GM18858 (cell line): ENCODE measurements around the gene PFKL.
A peak's percentile ranks its signal among the peaks of the same experiment; 100 is the strongest.
"Not testable (repeated sequence)": the region's sequence is repeated elsewhere in the genome, so short reads cannot be mapped to it uniquely, and the experiment has no call there.

Source experiments
- ATAC-seq: cut with Tn5 transposase; IDR thresholded peaks from one replicate; pipeline ENCODE4 v1.9.1; 2021; ENCODE audit not compliant: unreplicated experiment

Gene PFKL

GRCh38 chr21:44293551-44294231 is 6.2 kb upstream of the PFKL start:
- ATAC-seq, result no peak

GRCh38 chr21:44294391-44295162 is 5.3 kb upstream of the PFKL start:
- no peak for ATAC-seq

DNA sequence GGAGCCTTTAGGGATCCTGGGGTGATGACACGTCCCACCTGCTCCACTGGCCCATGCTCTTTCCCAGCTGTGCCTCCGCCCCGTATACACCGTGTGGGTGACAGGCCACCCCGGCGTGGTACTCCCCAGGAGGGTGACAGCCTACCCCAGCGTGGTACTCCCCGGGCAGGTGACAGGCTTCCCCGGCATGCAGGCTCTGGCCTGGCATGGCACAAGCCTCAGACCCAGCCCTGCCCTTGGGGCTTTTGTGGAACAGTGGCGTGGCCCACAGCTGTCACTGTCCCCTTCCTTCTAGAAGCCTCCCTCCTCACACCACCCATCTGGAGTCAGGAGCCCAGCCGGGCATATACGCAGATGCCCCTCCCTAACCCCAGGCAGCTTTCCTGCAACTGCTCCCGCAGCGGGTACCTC is 4.7 kb upstream of the PFKL start:
- no peak for ATAC-seq

DNA sequence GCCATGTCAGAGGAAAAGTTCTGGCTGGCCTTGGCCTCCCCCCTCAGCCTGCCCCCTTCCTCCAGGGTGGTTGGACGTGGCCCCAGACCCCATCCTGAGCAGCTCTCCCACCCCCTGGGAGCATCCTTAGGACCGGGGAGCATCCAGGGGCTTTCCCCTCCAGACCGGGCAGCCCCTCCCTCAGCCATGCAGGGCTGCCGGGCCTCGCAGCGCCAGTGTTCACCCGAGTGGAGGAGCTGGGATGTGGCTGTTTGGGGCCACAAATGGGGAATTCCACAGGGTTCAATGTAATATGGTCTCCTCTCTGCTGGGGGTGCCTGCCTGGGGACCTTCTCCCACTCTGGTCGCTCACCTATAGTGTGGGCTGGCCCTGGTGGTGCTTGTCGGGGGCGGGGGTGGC is 4.2 kb upstream of the PFKL start:
- no peak for ATAC-seq

DNA sequence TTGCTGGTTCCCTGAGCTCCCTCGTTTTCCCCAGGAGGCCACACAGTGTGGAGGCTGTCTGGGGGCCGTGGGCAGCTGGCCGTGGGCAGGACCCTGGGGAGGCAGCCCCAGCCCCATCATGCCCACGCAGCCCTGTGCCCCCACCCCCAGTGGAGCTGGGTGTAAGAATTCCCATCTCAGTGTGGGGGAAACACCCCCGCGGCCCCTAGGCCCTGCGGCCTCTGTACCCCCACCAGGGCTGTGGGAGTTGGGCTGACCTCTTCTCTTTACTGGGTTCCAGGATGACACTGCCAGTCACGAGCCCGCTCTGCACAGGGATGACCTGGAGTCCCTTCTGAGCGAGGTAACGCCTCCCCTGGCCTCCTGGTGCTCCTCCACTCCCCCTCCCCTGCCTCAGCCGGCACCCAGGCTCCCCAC is 3.7 kb upstream of the PFKL start:
- no peak for ATAC-seq

DNA sequence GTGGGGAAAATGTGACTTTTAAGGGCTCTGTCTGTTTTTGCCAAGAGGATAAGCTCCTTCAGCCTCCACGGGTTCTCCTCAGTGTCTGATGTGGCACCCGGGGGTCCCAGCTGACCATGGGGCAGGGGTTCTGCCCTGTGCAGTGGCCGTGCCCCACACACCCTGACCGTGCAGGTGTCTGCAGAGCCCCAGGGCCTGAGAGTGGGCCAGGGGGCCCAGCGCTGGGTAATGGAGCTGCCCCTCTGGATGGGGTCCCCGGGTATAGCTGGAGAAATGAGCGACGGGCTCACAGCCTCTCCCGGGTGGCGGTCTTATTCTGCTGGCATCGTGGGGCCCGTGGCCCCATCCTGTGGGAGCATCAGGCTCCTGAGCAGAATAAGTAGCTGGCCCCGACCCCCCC is 2.9 kb upstream of the PFKL start:
- no peak for ATAC-seq

DNA sequence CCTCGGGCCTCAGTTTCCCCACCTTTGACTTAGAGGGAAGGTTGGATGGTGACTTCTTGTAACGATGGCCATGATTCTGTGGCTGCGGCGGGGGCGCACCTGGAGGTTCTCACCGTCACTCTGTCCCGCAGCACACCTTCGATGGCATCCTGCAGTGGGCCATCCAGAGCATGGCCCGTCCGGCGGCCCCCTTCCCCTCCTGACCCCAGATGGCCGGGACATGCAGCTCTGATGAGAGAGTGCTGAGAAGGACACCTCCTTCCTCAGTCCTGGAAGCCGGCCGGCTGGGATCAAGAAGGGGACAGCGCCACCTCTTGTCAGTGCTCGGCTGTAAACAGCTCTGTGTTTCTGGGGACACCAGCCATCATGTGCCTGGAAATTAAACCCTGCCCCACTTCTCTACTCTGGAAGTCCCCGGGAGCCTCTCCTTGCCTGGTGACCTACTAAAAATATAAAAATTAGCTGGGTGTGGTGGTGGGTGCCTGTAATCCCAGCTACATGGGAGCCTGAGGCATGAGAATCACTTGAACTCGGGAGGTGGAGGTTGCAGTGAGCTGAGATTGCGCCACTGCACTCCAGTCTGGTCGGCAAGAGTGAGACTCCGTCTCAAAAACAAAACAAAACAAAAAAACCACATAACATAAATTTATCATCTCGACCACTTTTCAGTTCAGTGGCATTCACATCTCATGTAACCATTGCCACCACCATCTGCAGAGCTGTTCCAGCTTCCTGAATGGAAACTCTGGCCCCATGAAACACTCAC is 2.1 kb upstream of the PFKL start:
- ATAC-seq, result no peak

GRCh38 chr21:44298301-44298700 is 1.6 kb upstream of the PFKL start:
- ATAC-seq, result no peak

DNA sequence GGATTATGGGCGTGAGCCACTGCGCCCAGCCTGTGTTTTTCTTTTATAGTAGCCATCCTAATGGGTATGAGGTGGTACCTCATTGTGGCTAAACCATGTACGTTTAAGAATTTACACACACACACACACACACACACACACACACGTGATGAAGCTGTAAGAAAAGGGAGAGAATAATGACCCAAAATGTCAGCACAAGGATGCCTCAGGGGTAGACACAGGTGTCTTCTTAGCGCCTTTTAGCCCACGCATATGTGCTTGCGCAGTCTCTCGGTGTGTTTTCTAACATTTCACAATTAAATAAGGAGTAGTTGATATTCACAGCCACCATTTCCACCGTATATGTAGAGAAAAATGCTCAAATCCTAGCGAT is 782 bp upstream of the PFKL start:
- no peak for ATAC-seq

GRCh38 chr21:44300262-44300959 is 558 bp downstream of the PFKL start:
- ATAC-seq, result peak; percentile 22

DNA sequence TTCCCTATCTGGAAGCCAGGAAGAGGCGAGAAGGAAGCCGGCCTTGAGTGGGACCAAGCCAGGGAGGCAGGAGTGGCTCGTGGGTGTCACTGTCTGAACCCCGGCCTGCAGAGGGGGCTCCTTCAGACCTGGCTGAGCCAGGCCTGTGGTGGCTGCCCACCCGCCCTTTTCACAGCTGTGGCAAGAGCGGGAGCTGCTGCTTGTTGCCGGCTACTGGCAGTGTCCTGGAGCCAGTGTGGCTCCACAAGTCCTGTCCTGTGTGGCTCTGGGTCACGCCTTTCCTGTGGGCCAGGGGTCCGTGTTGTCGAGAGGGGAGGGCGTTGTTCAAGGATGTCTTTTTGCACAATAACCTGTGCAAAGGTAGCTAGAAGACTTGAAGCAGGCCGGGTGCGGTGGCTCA is 1.3 kb downstream of the PFKL start:
- ATAC-seq, result no peak

GRCh38 chr21:44301961-44302406 is 2.1 kb downstream of the PFKL start:
- no peak for ATAC-seq

DNA sequence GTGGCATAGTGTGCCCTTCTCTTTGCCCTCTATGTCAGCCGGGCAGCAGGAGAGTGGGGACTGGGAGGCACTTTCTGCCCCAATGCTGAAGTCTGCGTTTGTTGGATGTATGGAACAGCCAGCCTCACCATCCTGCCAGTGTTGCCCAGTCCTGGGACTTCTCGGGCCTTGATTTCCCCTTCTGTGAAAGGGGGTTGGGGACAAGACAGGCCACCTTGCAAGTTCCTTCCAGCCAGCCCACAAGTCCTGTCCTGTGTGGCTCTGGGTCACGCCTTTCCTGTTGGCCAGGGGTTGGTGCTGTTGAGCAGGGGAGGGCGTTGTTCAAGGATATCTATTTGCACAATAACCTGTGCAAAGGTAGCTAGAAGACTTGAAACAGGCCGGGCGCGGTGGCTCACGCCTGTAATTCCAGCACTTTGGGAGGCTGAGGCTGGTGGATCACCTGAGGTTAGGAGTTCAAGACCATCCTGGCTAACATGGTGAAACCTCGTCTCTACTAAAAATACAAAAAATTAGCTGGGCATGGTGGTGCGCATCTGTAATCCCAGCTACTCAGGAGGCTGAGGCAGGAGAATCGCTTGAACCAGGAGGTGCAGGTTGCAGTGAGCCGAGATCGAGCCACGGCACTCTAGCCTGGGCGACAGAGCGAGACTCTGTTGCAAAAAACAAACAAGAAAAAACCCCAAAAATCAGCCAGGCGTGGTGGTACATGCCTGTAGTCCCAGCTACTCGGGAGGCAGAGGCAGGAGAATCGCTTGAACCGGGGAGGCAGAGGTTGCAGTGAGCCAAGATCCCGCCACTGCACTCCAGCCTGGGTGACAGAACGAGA is 2.9 kb downstream of the PFKL start:
- not testable (repeated sequence) for ATAC-seq

- no peak for ATAC-seq
These were observed 3.7 kb downstream of the PFKL start for GRCh38 chr21:44303490-44303981.

DNA sequence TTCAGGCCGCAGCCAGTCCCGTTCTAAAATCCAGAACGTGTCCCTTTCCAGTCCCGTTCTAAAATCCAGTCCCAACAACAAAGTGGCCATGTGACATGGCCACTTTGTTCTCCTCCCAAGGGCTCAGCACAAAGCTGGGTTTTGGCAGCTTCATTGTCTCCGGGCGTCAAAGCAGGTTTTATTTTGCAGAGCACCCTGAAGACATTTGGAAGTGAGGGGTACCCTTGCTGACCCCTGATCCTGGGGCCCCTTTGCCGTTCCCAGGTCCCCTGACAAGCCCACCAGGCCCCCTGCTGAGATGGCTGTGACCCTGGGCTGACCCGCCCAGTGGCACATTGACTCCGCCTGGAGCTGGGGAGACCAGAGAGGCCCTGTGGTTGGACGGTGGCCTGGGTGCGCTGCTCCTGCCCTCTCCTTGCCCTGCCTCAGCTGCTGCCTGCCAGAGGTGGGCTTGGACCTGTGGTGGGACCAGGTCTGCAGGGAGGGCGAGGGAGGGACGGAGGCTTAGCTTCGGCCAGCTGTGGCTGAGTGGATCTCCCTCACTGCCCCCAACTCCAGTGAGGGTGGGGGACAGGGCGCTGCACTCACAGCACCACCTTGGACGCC is 4.3 kb downstream of the PFKL start:
- ATAC-seq, result no peak

DNA sequence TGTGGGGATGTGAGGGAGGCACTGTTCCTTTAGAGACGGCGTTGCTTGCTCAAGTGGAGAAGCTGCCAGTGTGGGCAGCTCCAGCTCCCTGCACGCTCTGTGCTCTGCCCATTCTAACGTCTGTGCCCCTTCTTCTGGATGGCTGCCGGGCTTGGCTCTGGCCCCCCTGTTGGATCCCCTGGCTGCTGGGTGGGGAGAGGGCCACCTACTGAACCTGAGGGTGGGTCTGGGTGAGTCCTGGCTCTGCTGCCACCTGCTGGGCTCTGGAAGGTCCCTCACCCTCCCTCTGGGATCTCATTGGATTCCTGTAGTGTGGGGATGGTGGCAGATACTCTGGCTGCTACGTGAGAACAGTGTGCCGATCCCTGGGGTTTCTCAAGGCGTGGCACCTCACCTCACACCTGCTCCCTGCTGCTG is 5.0 kb downstream of the PFKL start:
- no peak for ATAC-seq

GRCh38 chr21:44305691-44306090 is 5.8 kb downstream of the PFKL start:
- no peak for ATAC-seq

DNA sequence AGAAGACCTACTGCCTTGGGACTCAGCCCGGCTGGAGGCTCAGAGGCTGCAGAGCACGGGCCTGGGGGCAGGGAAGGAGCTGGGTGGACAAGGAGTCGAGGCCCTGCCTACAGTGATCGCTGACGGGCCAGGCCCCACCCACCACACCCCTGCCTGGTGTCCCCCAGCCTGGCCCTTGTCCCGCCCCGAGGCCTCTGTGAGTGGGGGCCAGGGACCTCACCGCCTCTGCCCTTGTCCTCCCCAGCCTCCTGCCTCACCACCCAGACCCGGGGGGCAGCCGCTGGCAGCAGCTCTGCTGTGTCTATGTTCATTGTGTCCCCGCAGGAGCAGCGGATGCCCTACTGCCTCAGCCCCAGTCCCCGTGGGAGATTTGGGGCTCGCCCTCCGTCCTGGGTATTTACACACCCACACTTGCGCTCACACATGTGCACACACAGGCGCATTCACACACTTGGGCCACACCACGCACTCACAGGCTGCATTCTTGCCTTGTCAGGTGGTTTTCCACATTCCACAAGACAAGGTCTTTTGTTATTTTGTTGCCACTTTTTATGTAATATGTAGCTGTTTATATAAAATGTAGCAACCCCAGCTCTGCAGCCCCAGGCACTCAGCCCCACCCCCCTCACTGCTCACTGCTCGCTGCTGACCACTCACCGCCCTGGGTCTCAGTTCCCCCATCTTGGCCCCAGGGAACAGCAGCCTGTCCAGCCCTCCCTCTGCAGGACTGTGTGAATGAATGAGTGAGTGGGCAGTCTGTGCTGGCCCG is 7.3 kb downstream of the PFKL start:
- ATAC-seq, result no peak
